KMS-11 (cell line): ENCODE results near the gene GPRIN3.

Experiments
- H2AFZ ChIP-seq: fragments of 200-600 bp; sonication (generic); 2 replicates; pipeline ENCODE4 v1.6.1; 2016; ENCODE audit warnings: antibody characterized with exemption, mixed run types, low read depth
- H3K27ac ChIP-seq: fragments of 200-600 bp; sonication (generic); 2 replicates; pipeline ENCODE4 v1.6.1; 2016; ENCODE audit warnings: mild to moderate bottlenecking, mixed run types
- H3K27me3 ChIP-seq: fragments of 200-600 bp; sonication (generic); 2 replicates; pipeline ENCODE4 v1.6.1; 2017; ENCODE audit warnings: mild to moderate bottlenecking, low read depth, mixed run types, moderate library complexity; ENCODE audit not compliant: insufficient read depth
- H3K36me3 ChIP-seq: fragments of 200-600 bp; sonication (generic); 2 replicates; pipeline ENCODE4 v1.6.1; 2017; ENCODE audit warnings: mild to moderate bottlenecking, mixed run types; ENCODE audit not compliant: insufficient read depth
- H3K4me1 ChIP-seq: fragments of 200-600 bp; sonication (generic); 2 replicates; pipeline ENCODE4 v1.6.1; 2016; ENCODE audit warnings: mild to moderate bottlenecking, low read depth, mixed run types; ENCODE audit not compliant: poor library complexity, severe bottlenecking
- H3K4me2 ChIP-seq: fragments of 200-600 bp; sonication (generic); 2 replicates; pipeline ENCODE4 v1.7.0; 2016; ENCODE audit warnings: mild to moderate bottlenecking, mixed run types
- H3K4me3 ChIP-seq: fragments of 200-600 bp; sonication (generic); IDR thresholded peaks from 2 replicates; pipeline ENCODE4 v1.6.1; 2017; ENCODE audit warnings: low read depth, low read length, mixed read lengths; ENCODE audit not compliant: insufficient read depth
- H3K79me2 ChIP-seq: fragments of 200-600 bp; sonication (generic); 2 replicates; pipeline ENCODE4 v1.6.1; 2016; ENCODE audit warnings: low read depth, mixed run types; ENCODE audit not compliant: insufficient read depth
- H3K9ac ChIP-seq: fragments of 200-600 bp; sonication (generic); 2 replicates; pipeline ENCODE4 v1.6.1; 2016; ENCODE audit warnings: mild to moderate bottlenecking, mixed run types
- H4K20me1 ChIP-seq: fragments of 200-600 bp; sonication (generic); 2 replicates; pipeline ENCODE4 v1.6.1; 2016; ENCODE audit warnings: mild to moderate bottlenecking, mixed run types; ENCODE audit not compliant: insufficient read depth
- CTCF ChIP-seq: fragments of 200-600 bp; sonication (generic); conservative IDR thresholded peaks from 2 replicates; pipeline ENCODE4 v1.6.1; 2017; ENCODE audit warnings: low read depth, mild to moderate bottlenecking, antibody characterized with exemption, low read length, moderate library complexity, mixed read lengths

The GPRIN3 gene

GRCh38 chr4:89307446-89308160 is at the start of gene GPRIN3:
Gene GPRIN3 (minus strand): TSS chr4:89307800. CDS start chr4:89250110, 57,690 bp downstream.
- Histone ChIP-seq H3K79me2 (peaks cover 55% of the 10 kb centered on the region), H3K4me2 (peak within 1 kb of the TSS; percentile 98), H3K4me3 (peak within 1 kb of the TSS; percentile 92), H4K20me1 (no peaks in the 10 kb centered on the region), H3K36me3 (no peaks in the 10 kb centered on the region), H3K27me3 (no peaks in the 10 kb centered on the region), H3K27ac (peak within 1 kb of the TSS; percentile 89), H3K9ac (peak within 1 kb of the TSS; percentile 71), H3K4me1 (peaks cover 20% of the 10 kb centered on the region), H2AFZ (peak within 1 kb of the TSS; percentile 84)
- TF ChIP-seq CTCF: no peak

DNA sequence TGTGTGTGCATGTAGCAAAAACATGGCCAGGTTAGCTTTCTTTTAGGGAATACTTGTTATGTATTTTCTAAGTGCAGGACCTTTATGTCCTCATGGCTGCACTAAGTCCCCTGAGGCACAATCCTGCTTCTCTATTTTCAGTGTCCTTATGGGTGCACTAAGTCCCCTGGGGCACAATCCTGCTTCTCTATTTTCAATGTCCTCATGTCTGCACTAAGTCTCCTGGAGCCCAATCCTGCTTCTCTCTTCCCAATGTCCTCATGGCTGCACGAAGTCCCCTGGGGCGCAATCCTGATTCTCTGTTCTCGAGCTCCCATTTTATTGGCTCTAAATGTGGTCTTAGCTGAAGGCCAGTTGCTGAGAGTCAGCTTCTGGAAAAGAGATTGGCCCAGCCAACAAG is 49.7 kb upstream of the GPRIN3 start:
- Histone ChIP-seq H3K79me2 (no peaks in the 10 kb centered on the region), H3K4me1 (no peaks in the 10 kb centered on the region), H3K27ac (no peak overlapping the region), H2AFZ (no peak overlapping the region), H3K27me3 (no peaks in the 10 kb centered on the region), H4K20me1 (no peaks in the 10 kb centered on the region), H3K9ac (no peak overlapping the region), H3K4me3 (no peak overlapping the region), H3K4me2 (no peak overlapping the region), H3K36me3 (no peaks in the 10 kb centered on the region)
- TF ChIP-seq CTCF: no peak

- no peaks in the 10 kb centered on the region for H3K27me3 ChIP-seq
- no peaks in the 10 kb centered on the region for H3K36me3 ChIP-seq
- no peak for TF ChIP-seq CTCF
- no peak overlapping the region for H2AFZ ChIP-seq
- no peaks in the 10 kb centered on the region for H3K4me1 ChIP-seq
- no peaks in the 10 kb centered on the region for H3K79me2 ChIP-seq
- no peak overlapping the region for H3K4me2 ChIP-seq
- no peaks in the 10 kb centered on the region for H4K20me1 ChIP-seq
- H3K9ac ChIP-seq: no peak overlapping the region
- no peak overlapping the region for H3K27ac ChIP-seq
- no peak overlapping the region for H3K4me3 ChIP-seq
Measured at GRCh38 chr4:89356086-89356485, 48.5 kb upstream of the GPRIN3 start.

DNA sequence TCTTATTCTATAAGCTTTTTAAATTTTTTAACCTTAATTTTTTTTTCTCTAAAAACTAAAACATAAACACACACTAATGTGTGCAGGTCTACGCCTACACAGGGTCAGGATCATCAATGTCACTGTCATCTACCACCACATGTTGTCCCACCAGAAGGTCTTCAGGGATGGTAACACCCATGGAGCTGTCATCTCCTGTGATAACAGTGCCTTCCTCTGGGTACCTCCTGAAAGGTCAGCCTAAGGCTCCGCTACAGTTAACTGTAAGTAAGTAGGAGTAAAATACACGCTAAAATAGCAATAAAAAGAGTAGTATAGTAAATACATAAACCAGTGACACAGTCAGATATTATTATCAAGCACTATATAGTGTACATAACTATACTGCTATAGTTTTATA is 45.9 kb upstream of the GPRIN3 start:
- no peaks in the 10 kb centered on the region for H3K36me3 ChIP-seq
- no peaks in the 10 kb centered on the region for H3K27me3 ChIP-seq
- H3K4me1 ChIP-seq: no peaks in the 10 kb centered on the region
- H3K9ac ChIP-seq: no peak overlapping the region
- H3K79me2 ChIP-seq: no peaks in the 10 kb centered on the region
- H3K27ac ChIP-seq: no peak overlapping the region
- no peak for TF ChIP-seq CTCF
- H4K20me1 ChIP-seq: no peaks in the 10 kb centered on the region
- no peak overlapping the region for H3K4me2 ChIP-seq
- no peak overlapping the region for H2AFZ ChIP-seq
- H3K4me3 ChIP-seq: no peak overlapping the region
